OCI-LY1 (cell line): ENCODE measurements around the gene AKTIP.
"Not testable (repeated sequence)": the region's sequence is repeated elsewhere in the genome, so short reads cannot be mapped to it uniquely, and the experiment has no call there.

ENCODE experiments used
- H2AFZ ChIP-seq: fragments of 200-600 bp; sonication (generic), shearing (Covaris generic); 2 replicates; pipeline ENCODE4 v1.6.0; 2014; ENCODE audit warnings: antibody characterized with exemption, mild to moderate bottlenecking, low read length
- H3F3A ChIP-seq: fragments of 200-600 bp; sonication (generic), shearing (Covaris generic); 2 replicates; pipeline ENCODE4 v1.6.0; 2014; ENCODE audit warnings: mild to moderate bottlenecking, antibody characterized with exemption, low read length, moderate library complexity; ENCODE audit not compliant: insufficient read depth
- H3K27ac ChIP-seq: fragments of 200-600 bp; sonication (generic); 2 replicates; pipeline ENCODE4 v1.5.1; 2014; ENCODE audit warnings: low read length, mixed run types, mild to moderate bottlenecking, low read depth; ENCODE audit not compliant: poor library complexity, severe bottlenecking
- H3K27me3 ChIP-seq: fragments of 200-600 bp; sonication (generic); 2 replicates; pipeline ENCODE4 v1.6.0; 2014; ENCODE audit warnings: antibody characterized with exemption, mild to moderate bottlenecking, low read length, moderate library complexity; ENCODE audit not compliant: insufficient read depth
- H3K36me3 ChIP-seq: fragments of 200-600 bp; sonication (generic); 2 replicates; pipeline ENCODE4 v1.6.1; 2014; ENCODE audit warnings: mild to moderate bottlenecking, antibody characterized with exemption, low read length, moderate library complexity, mixed read lengths; ENCODE audit not compliant: insufficient read depth
- H3K4me1 ChIP-seq: fragments of 200-600 bp; sonication (generic); 2 replicates; pipeline ENCODE4 v1.5.1; 2014; ENCODE audit warnings: mild to moderate bottlenecking, low read length, moderate library complexity; ENCODE audit not compliant: insufficient read depth, severe bottlenecking
- H3K4me2 ChIP-seq: fragments of 200-600 bp; sonication (generic), shearing (Covaris generic); 2 replicates; pipeline ENCODE4 v1.6.1; 2014; ENCODE audit warnings: low read length
- H3K4me3 ChIP-seq: fragments of 200-600 bp; sonication (generic); 2 replicates; pipeline ENCODE4 v1.5.1; 2014; ENCODE audit warnings: low read length, low read depth, mild to moderate bottlenecking, mixed read lengths; ENCODE audit not compliant: poor library complexity, severe bottlenecking
- H3K79me2 ChIP-seq: fragments of 200-600 bp; shearing (Covaris generic); 2 replicates; pipeline ENCODE4 v1.6.1; 2016; ENCODE audit warnings: mixed run types, low read length, mixed read lengths; ENCODE audit not compliant: insufficient read depth
- H3K9ac ChIP-seq: fragments of 200-600 bp; sonication (generic), shearing (Covaris generic); 2 replicates; pipeline ENCODE4 v1.6.1; 2014; ENCODE audit warnings: mild to moderate bottlenecking, low read length, mixed read lengths
- H3K9me2 ChIP-seq: fragments of 200-600 bp; sonication (generic), shearing (Covaris generic); 2 replicates; pipeline ENCODE4 v1.6.1; 2014; ENCODE audit warnings: low read depth, mild to moderate bottlenecking, low read length, mixed read lengths
- H3K9me3 ChIP-seq: fragments of 200-600 bp; shearing (Covaris generic); 2 replicates; pipeline ENCODE4 v1.6.1; 2014; ENCODE audit warnings: low read length, mixed read lengths
- H4K20me1 ChIP-seq: fragments of 200-600 bp; sonication (generic), shearing (Covaris generic); 2 replicates; pipeline ENCODE4 v1.6.0; 2016; ENCODE audit warnings: mild to moderate bottlenecking, low read length; ENCODE audit not compliant: insufficient read depth
- CTCF ChIP-seq: fragments of 200-600 bp; sonication (generic), shearing (Covaris generic); IDR thresholded peaks from 2 replicates; pipeline ENCODE4 v1.5.1; 2017; ENCODE audit warnings: mild to moderate bottlenecking, antibody characterized with exemption, low read length, moderate library complexity, mixed read lengths
- EZH2 ChIP-seq: fragments of 200-600 bp; sonication (generic), shearing (Covaris generic); IDR thresholded peaks from 2 replicates; pipeline ENCODE4 v1.8.0; 2017; ENCODE audit warnings: borderline replicate concordance, mixed run types, mild to moderate bottlenecking, antibody characterized with exemption, low read length, moderate library complexity, mixed read lengths

AKTIP gene

GRCh38 chr16:53545433-53545832 is 42.4 kb upstream of the AKTIP start:
- H3K27ac ChIP-seq = no peak overlapping the region
- no peaks in the 10 kb centered on the region for H4K20me1 ChIP-seq
- no peaks in the 10 kb centered on the region for H3K27me3 ChIP-seq
- no peak overlapping the region for H3K4me3 ChIP-seq
- H3K4me2 ChIP-seq = no peak overlapping the region
- H2AFZ ChIP-seq = no peak overlapping the region
- H3K9me2 ChIP-seq = no peaks in the 10 kb centered on the region
- TF ChIP-seq CTCF (no peak), EZH2 (no peak)
- H3K9ac ChIP-seq = no peak overlapping the region
- no peaks in the 10 kb centered on the region for H3K9me3 ChIP-seq
- H3K36me3 ChIP-seq = no peaks in the 10 kb centered on the region
- H3K79me2 ChIP-seq = no peaks in the 10 kb centered on the region
- H3K4me1 ChIP-seq = no peaks in the 10 kb centered on the region
- no peaks in the 10 kb centered on the region for H3F3A ChIP-seq

- no peaks in the 10 kb centered on the region for H3K27me3 ChIP-seq
- H2AFZ ChIP-seq = no peak overlapping the region
- H3K79me2 ChIP-seq = no peaks in the 10 kb centered on the region
- H3K27ac ChIP-seq = no peak overlapping the region
- TF ChIP-seq EZH2 (no peak), CTCF (no peak)
- no peaks in the 10 kb centered on the region for H3F3A ChIP-seq
- H3K4me2 ChIP-seq = no peak overlapping the region
- H3K4me1 ChIP-seq = no peaks in the 10 kb centered on the region
- H3K9me3 ChIP-seq = no peaks in the 10 kb centered on the region
- H3K36me3 ChIP-seq = no peaks in the 10 kb centered on the region
- H3K9me2 ChIP-seq = no peaks in the 10 kb centered on the region
- no peak overlapping the region for H3K9ac ChIP-seq
- H3K4me3 ChIP-seq = no peak overlapping the region
- H4K20me1 ChIP-seq = no peaks in the 10 kb centered on the region
These were observed 39.3 kb upstream of the AKTIP start for GRCh38 chr16:53542283-53542682.

GRCh38 chr16:53541326-53541725 is 38.3 kb upstream of the AKTIP start:
- H3F3A ChIP-seq = no peaks in the 10 kb centered on the region

DNA sequence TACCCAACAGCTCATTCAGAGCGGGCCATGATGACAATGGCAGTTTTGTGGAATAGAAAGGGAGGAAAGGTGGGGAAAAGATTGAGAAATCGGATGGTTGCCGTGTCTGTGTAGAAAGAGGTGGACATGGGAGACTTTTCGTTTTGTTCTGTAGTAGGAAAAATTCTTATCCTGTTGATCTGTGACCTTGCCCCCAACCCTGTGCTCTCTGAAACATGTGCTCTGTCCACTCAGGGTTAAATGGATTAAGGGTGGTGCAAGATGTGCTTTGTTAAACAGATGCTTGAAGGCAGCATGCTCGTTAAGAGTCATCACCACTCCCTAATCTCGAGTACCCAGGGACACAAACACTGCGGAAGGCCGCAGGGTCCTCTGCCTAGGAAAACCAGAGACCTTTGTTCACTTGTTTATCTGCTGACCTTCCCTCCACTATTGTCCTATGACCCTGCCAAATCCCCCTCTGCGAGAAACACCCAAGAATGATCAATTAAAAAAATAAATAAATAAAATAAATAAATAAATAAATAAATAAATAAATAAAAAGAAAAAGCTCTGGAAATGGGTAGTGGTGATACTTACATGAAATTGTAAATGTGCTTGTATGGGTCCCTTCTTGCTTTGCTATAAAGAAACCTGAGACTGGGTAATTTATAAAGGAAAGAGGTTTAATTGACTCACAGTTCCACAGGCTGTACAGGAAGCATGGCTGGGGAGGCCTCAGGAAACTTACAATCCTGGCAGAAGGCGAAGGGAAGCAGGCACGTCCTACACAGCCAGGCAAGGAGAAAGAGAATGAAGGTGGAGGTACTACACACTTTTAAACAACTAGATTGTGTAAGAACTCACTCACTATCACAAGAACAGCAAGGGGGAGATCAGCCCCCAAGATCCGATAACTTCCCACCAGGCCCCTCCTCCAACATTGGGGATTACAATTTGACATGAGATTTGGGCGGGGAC is 37.0 kb upstream of the AKTIP start:
- not testable (repeated sequence) for H3F3A ChIP-seq, H3K9me2 ChIP-seq, H3K9me3 ChIP-seq, H3K4me1 ChIP-seq, H4K20me1 ChIP-seq, H3K27ac ChIP-seq, H3K27me3 ChIP-seq, H3K4me2 ChIP-seq, H3K79me2 ChIP-seq, H3K36me3 ChIP-seq, H3K9ac ChIP-seq, H3K4me3 ChIP-seq, H2AFZ ChIP-seq

More at GRCh38 chr16:53541326-53541725, 38.3 kb upstream of the AKTIP start:
- H3K4me2 ChIP-seq = no peak overlapping the region
- H3K27me3 ChIP-seq = no peaks in the 10 kb centered on the region
- no peaks in the 10 kb centered on the region for H4K20me1 ChIP-seq
- TF ChIP-seq CTCF (no peak), EZH2 (no peak)
- H2AFZ ChIP-seq = no peak overlapping the region
- H3K9me2 ChIP-seq = no peaks in the 10 kb centered on the region
- no peaks in the 10 kb centered on the region for H3K36me3 ChIP-seq
- no peaks in the 10 kb centered on the region for H3K9me3 ChIP-seq
- no peaks in the 10 kb centered on the region for H3K79me2 ChIP-seq
- no peak overlapping the region for H3K4me3 ChIP-seq
- H3K27ac ChIP-seq = no peak overlapping the region
- H3K9ac ChIP-seq = no peak overlapping the region
- no peaks in the 10 kb centered on the region for H3K4me1 ChIP-seq

DNA sequence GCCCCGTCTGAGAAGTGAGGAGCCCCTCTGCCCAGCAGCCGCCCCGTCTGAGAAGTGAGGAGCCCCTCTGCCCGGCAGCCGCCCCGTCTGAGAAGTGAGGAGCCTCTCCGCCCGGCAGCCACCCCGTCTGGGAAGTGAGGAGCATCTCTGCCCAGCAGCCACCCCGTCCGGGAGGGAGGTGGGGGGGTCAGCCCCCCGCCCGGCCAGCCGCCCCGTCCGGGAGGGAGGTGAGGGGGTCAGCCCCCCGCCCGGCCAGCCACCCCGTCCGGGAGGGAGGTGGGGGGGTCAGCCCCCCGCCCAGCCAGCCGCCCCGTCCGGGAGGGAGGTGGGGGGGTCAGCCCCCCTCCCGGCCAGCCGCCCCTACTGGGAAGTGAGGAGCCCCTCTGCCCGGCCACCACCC is 36.3 kb upstream of the AKTIP start:
- H3K27me3 ChIP-seq, H3K9ac ChIP-seq, H3K4me2 ChIP-seq, H4K20me1 ChIP-seq, H2AFZ ChIP-seq, H3K4me1 ChIP-seq, H3K27ac ChIP-seq, H3K4me3 ChIP-seq, H3K9me3 ChIP-seq, H3K36me3 ChIP-seq, H3F3A ChIP-seq, H3K79me2 ChIP-seq, H3K9me2 ChIP-seq: not testable (repeated sequence)
